K562 (cell line): ENCODE results near the gene RASL11A. TPM values are rescaled to one million over a fixed set of nuclear protein-coding genes. Genes with fewer than 3 reads are reported as not detected.

Experiments
- ATAC-seq: fragments of 200-7000 bp; cut with Tn5 transposase; 3 replicates; pipeline ENCODE4 v1.9.1; 2020; ENCODE audit warnings: moderate library complexity
- BruUV-seq: library from RNA; stranded (reverse); fragments of 400-500 nt; replicated peaks from 2 replicates; lab custom pipeline; 2021; lab: Mats Ljungman, UMichigan
- CTCF ChIA-PET: fragments of 300-600 bp; formaldehyde crosslinking; extraction: SDS; loops from one replicate; lab custom pipeline; 2021; ENCODE audit warnings: low intra/inter-chr PET ratio; lab: Yijun Ruan, JAX
- POLR2A ChIA-PET: fragments of 300-600, 350-650 bp; sonication (Branson Sonifier 250); formaldehyde crosslinking; extraction: SDS; loops from one replicate; lab custom pipeline; 2021; ENCODE audit warnings: antibody characterized with exemption, inconsistent platforms; lab: Yijun Ruan, JAX
- DNase-seq, 4 experiments: peaks; one replicate each; pipeline versions ENCODE4 v3.0.0 to v3.0.0-alpha.2; 2011 to 2018; ENCODE audit warnings: low spot score in 3 of 4, mixed read lengths in 3 of 4; ENCODE audit errors: extremely low read depth in 1 of 4
- FAIRE-seq: peaks from 2 replicates; lab custom pipeline; 2011; peaks lifted over from hg19 to GRCh38; lab: Jason Lieb, UNC
- H2AFZ ChIP-seq: 2 replicates; pipeline ENCODE4 v1.6.0; 2011; ENCODE audit warnings: low read depth, low read length, control low read depth, inconsistent platforms
- H3K27ac ChIP-seq: fragments of 200-600 bp; 3 replicates; pipeline ENCODE4 v1.8.0; 2011; ENCODE audit warnings: low read depth, mild to moderate bottlenecking, control low read depth, inconsistent platforms, low read length, moderate library complexity, mixed read lengths; ENCODE audit errors: extremely low read depth
- H3K27me3 ChIP-seq, 2 experiments: fragments of 300-600 bp in 1 of 2; 2 replicates in 1 of 2; 3 replicates in 1 of 2; pipeline versions ENCODE4 v1.6.0 to v1.8.0; 2011; ENCODE audit warnings: inconsistent platforms in 2 of 2, low read length in 2 of 2, mild to moderate bottlenecking in 1 of 2, mixed read lengths in 1 of 2, moderate library complexity in 1 of 2; ENCODE audit not compliant: control insufficient read depth in 2 of 2, insufficient read depth in 2 of 2
- H3K36me3 ChIP-seq: fragments of 300-600 bp; 3 replicates; pipeline ENCODE4 v1.8.0; 2011; ENCODE audit warnings: mild to moderate bottlenecking, low read length, inconsistent platforms; ENCODE audit not compliant: control insufficient read depth, insufficient read depth
- H3K4me1 ChIP-seq, 2 experiments: fragments of 200-600 bp in 1 of 2; replicated peaks in 1 of 2; 2 replicates in 1 of 2; 3 replicates in 1 of 2; pipeline versions ENCODE4 v1.5.1 to v1.8.0; 2011; ENCODE audit warnings: inconsistent platforms in 2 of 2, low read length in 2 of 2, mild to moderate bottlenecking in 1 of 2, mixed read lengths in 1 of 2, moderate library complexity in 1 of 2; ENCODE audit not compliant: control insufficient read depth in 2 of 2, insufficient read depth in 2 of 2
- H3K4me2 ChIP-seq: 2 replicates; pipeline ENCODE4 v1.6.1; 2011; ENCODE audit warnings: low read length, control low read depth, inconsistent platforms, mixed read lengths; ENCODE audit not compliant: insufficient read depth
- H3K4me3 ChIP-seq: fragments of 200-600 bp; sonication (generic), shearing (Covaris generic); 2 replicates; pipeline ENCODE4 v1.5.1; 2016; ENCODE audit warnings: control low read depth, inconsistent platforms
- H3K79me2 ChIP-seq: fragments of 200-600 bp; 3 replicates; pipeline ENCODE4 v1.8.0; 2011; ENCODE audit warnings: low read length, inconsistent platforms; ENCODE audit not compliant: control insufficient read depth, insufficient read depth
- H3K9ac ChIP-seq, 2 experiments: 2 replicates each; pipeline versions ENCODE4 v1.6.0 to v1.6.1; 2011; ENCODE audit warnings: low read depth in 2 of 2, low read length in 2 of 2, control low read depth in 1 of 2, inconsistent platforms in 1 of 2, mild to moderate bottlenecking in 1 of 2, mixed read lengths in 1 of 2; ENCODE audit not compliant: insufficient read depth in 1 of 2
- H3K9me1 ChIP-seq: one replicate; pipeline ENCODE4 v1.6.0; 2011; ENCODE audit warnings: inconsistent platforms, mild to moderate bottlenecking, low read length, moderate library complexity; ENCODE audit not compliant: control insufficient read depth, insufficient read depth
- H3K9me3 ChIP-seq: replicated peaks from 2 replicates; pipeline ENCODE4 v1.5.1; 2011; ENCODE audit warnings: low read depth, low read length, inconsistent platforms; ENCODE audit not compliant: control insufficient read depth, insufficient read depth
- H4K20me1 ChIP-seq: replicated peaks from 2 replicates; pipeline ENCODE4 v1.6.1; 2011; ENCODE audit warnings: low read length, inconsistent platforms, mixed read lengths; ENCODE audit not compliant: control insufficient read depth, insufficient read depth
- ATF4 ChIP-seq: fragments of 450-650 bp; formaldehyde crosslinking; IDR thresholded peaks from 2 replicates; pipeline ENCODE4 v1.4.0; 2022; ENCODE audit warnings: mild to moderate bottlenecking, moderate library complexity
- ATF6 ChIP-seq: sonication (generic); formaldehyde crosslinking; IDR thresholded peaks from 2 replicates; pipeline ENCODE4 v1.4.0; 2020; ENCODE audit warnings: mild to moderate bottlenecking, missing genetic modification reagents
- CCNT2 ChIP-seq: IDR thresholded peaks from 2 replicates; pipeline ENCODE4 v1.6.1; 2011; ENCODE audit warnings: borderline replicate concordance, low read depth, mild to moderate bottlenecking, moderate library complexity, mixed read lengths, low read length; ENCODE audit not compliant: insufficient read length; ENCODE audit errors: extremely low read depth
- CHD1 ChIP-seq: fragments of 200-600 bp; sonication (generic); IDR thresholded peaks from one replicate; pipeline ENCODE4 v1.6.1; 2012; ENCODE audit warnings: mild to moderate bottlenecking, moderate library complexity, low read length, inconsistent platforms
- HDAC8 ChIP-seq: fragments of 450-650 bp; IDR thresholded peaks from 2 replicates; pipeline ENCODE4 v1.6.1; 2016; ENCODE audit warnings: mild to moderate bottlenecking, missing genetic modification characterization, moderate library complexity, missing compliant biosample characterization
- IRF9 ChIP-seq: fragments of 450-650 bp; IDR thresholded peaks from 2 replicates; pipeline ENCODE4 v1.6.1; 2016; ENCODE audit warnings: missing biosample characterization, missing genetic modification characterization
- NKRF ChIP-seq: fragments of 450-650 bp; IDR thresholded peaks from 2 replicates; pipeline ENCODE4 v1.6.1; 2016; ENCODE audit warnings: borderline replicate concordance
- ZNF197 ChIP-seq: fragments of 200-800 bp; sonication (Bioruptor generic); IDR thresholded peaks from 2 replicates; pipeline ENCODE4 v1.6.1; 2016; ENCODE audit warnings: low read depth, missing genetic modification characterization, missing compliant biosample characterization
- WGBS: fragments of 100-300 bp; shearing (Covaris generic); methylation state at CpG from one replicate; pipeline ENCODE4 v1.1.6; 2016; ENCODE audit warnings: low coverage, mixed read lengths; ENCODE audit not compliant: insufficient coverage; ENCODE audit errors: missing lambda C conversion rate; 5-methylcytosine and 5-hydroxymethylcytosine counted together
- in situ Hi-C: fragments of 300-500 bp; cut with MboI; formaldehyde crosslinking; loops from 4 replicates; pipeline ENCODE4 v1.15.0; 2018; ENCODE audit warnings: inconsistent platforms, mixed read lengths
- intact Hi-C: fragments of 100-400 bp; cut with micrococcal nuclease; formaldehyde crosslinking; loops from 2 replicates; pipeline ENCODE4 v1.14.2; 2022
- polyA plus RNA-seq, 8 experiments: library from polyadenylated mRNA; depleted of rRNA in 4 of 8; stranded (reverse) in 5 of 8; unstranded in 3 of 8; fragments of >200 nt; fragmentation: Nextera tagmentation in 2 of 8; fragmentation: Illumina TruSeq in 1 of 8; extraction: Ambion mirVana in 2 of 8; extraction: Trizol in 1 of 8; gene quantifications; 2 replicates each; pipeline versions ENCODE4 v1.2.1 to v1.2.3, GENCODE V29; 2011 to 2014; ENCODE audit warnings: inconsistent platforms in 1 of 8, missing spikeins in 1 of 8
- total RNA-seq, 7 experiments: library from RNA; depleted of rRNA in 6 of 7; stranded (reverse); fragments of >200 nt in 6 of 7; fragmentation: Illumina TruSeq in 2 of 7; extraction: Trizol in 2 of 7; gene quantifications; 2 replicates each; pipeline versions ENCODE4 v1.2.1 to v1.2.3, GENCODE V29; 2011 to 2021; ENCODE audit warnings: low replicate concordance in 1 of 7
- TF ChIP-seq, protein P1 (sequence below): fragments of 250-450 bp; sonication (Bioruptor Pico); IDR thresholded peaks from 2 replicates; pipeline ENCODE4 v1.8.0; 2022; ENCODE audit warnings: moderate library complexity, mild to moderate bottlenecking, inconsistent platforms
- TF ChIP-seq, protein P2 (sequence below), 2 experiments: fragments of 450-650 bp; conservative IDR thresholded peaks; 2 replicates each; pipeline ENCODE4 v1.6.1; 2017; ENCODE audit warnings: mild to moderate bottlenecking in 2 of 2, moderate library complexity in 2 of 2

RASL11A gene
- total and polyA plus RNA-seq, 9 of the 15 experiments (the other 6 are each of a cell fraction or from before 2014, with no cell fraction given), result 0.11 to 2.2 (median 1.5) TPM; not detected in 1

DNA sequence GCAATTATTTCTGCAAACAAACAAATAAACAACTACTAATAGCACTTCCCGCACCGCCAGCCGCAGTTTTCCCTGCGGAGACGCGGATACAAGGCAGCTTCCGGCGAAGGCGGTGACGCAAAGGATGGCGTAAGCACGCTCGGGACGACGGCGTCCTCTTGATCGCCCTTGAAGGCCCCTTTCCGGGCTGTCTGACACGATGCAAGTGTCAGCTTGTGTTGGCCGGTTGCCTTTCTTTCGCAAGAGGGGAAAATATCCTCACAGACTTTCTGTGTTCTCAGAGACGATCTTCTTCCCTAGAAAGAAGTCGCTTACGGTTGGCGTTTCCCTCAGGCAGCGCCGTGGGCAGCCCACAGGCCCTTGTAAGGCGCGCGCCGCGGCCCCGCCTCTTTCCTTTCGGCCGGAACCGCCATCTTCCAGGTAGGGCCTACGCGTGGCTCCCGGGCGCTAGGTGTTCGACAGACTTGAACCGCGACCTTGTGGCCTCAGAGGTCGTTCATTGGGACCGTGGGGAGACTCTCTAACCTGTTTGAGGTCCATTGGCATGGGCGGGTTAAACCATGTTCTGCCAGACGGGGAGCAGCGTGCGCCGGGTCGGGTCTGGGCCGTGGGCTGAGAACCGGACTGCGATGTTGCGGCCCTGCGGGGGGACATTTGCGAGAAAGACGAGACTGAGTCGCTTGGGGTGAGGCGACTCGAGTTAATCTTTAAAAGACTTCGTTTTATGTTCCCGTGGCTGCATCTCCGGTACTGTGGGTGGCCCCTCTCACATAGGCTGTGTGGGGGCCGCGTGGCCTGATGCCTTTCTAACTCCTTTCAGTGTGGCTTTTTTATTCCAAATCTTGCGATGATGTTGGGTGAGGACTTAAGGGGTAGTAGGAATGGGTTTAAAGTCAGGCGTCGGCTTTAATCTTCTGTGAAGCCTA, 19.2 kb upstream of the RASL11A start, which contains the start of gene RPL21:
Gene RPL21, plus strand, starts transcription at position 393 of the 926 bp plus-strand sequence. CDS start 2,219 bp downstream, outside the sequence.
- H2AFZ ChIP-seq, result peak within 1 kb of the TSS; percentile 99
- DNase-seq (peak; percentile 77 to 95 (median 80)), FAIRE-seq (peak; percentile 96), ATAC-seq (peak; percentile 93)
- H3K9me3 ChIP-seq, result no peaks in the 10 kb centered on the region
- intact Hi-C loops, result loop anchor here (2.0 kb wide), 1 partner anchor 81 kb away; the partner anchor contains the start of gene USP12
- in situ Hi-C loops, result no loop called here
- peak within 1 kb of the TSS; percentile 98 for H3K4me3 ChIP-seq
- H4K20me1 ChIP-seq, result peaks cover 5% of the 10 kb centered on the region; the same call in 1 of the 2 replicates
- WGBS, result 0% methylated on average over 51 of the region's 69 CpGs
- peak within 1 kb of the TSS; percentile 99 for H3K27ac ChIP-seq
- H3K4me1 ChIP-seq, result no peaks in the 10 kb centered on the region; a peak in 3 of 5 replicates
- peak within 1 kb of the TSS; percentile 96 for H3K4me2 ChIP-seq
- CTCF ChIA-PET, result no interaction called here
- peaks cover 49% of the 10 kb centered on the region for H3K36me3 ChIP-seq
- POLR2A ChIA-PET, result interaction anchor here (0.6 to 1.0 kb wide), 11 partner anchors 9 to 268 kb away, joined by 3 to 5 read pairs (median 3); no protein-coding TSS in a partner anchor
- no peaks in the 10 kb centered on the region for H3K27me3 ChIP-seq
- H3K79me2 ChIP-seq, result peaks cover 62% of the 10 kb centered on the region
- H3K9ac ChIP-seq, result peak within 1 kb of the TSS; percentile 98 to 100
- BruUV-seq, result TSS peak; percentile 57
- no peaks in the 10 kb centered on the region for H3K9me1 ChIP-seq
- TF ChIP-seq ATF4 (CRISPR knock-in tag), result no peak
- TF ChIP-seq, protein P1, sequence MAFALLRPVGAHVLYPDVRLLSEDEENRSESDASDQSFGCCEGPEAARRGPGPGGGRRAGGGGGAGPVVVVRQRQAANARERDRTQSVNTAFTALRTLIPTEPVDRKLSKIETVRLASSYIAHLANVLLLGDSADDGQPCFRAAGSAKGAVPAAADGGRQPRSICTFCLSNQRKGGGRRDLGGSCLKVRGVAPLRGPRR, result no peak
- TF ChIP-seq CHD1, result peak; percentile 70
- TF ChIP-seq CCNT2, result peak; percentile 39
- TF ChIP-seq NKRF, result peak; percentile 65; the same call in 1 of the 2 replicates
- 0 out of 2 replicates have a peak, but pooled peaks have one; percentile 46 for TF ChIP-seq ZNF197
- no peak for TF ChIP-seq IRF9 (tag)
- TF ChIP-seq HDAC8 (tag), result peak; percentile 23; the same call in 1 of the 2 replicates
- TF ChIP-seq, protein P2, sequence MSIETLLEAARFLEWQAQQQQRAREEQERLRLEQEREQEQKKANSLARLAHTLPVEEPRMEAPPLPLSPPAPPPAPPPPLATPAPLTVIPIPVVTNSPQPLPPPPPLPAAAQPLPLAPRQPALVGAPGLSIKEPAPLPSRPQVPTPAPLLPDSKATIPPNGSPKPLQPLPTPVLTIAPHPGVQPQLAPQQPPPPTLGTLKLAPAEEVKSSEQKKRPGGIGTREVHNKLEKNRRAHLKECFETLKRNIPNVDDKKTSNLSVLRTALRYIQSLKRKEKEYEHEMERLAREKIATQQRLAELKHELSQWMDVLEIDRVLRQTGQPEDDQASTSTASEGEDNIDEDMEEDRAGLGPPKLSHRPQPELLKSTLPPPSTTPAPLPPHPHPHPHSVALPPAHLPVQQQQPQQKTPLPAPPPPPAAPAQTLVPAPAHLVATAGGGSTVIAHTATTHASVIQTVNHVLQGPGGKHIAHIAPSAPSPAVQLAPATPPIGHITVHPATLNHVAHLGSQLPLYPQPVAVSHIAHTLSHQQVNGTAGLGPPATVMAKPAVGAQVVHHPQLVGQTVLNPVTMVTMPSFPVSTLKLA (conservative IDR thresholded peaks at IDR 0.05), result peak; percentile 78 to 88
- peak; percentile 60; the same call in 1 of the 2 replicates for TF ChIP-seq ATF6 (CRISPR knock-in tag)
